ENCODE measurements around the gene YRDC.

YRDC gene

GRCh38 chr1:37807555-37808368, at the start of gene YRDC, which contains the start of gene C1orf122:
Gene YRDC (minus strand): TSS chr1:37808208. CDS start chr1:37808180, 28 bp downstream.
Gene C1orf122 (plus strand): TSS chr1:37807790. CDS start chr1:37808405, 615 bp downstream.
- in situ Hi-C loops (cut with HindIII; ENCODE audit: low sequenced_read_pairs): no loop called here
- peak; percentile 95 for DNase-seq (ENCODE audit: low read depth, low spot score)
- TF ChIP-seq CTCF (IDR thresholded peaks at IDR 0.05; ENCODE audit: low read depth, low read length): no peak
- H3K4me3 ChIP-seq (ENCODE audit: low read depth, low read length): peak within 1 kb of the TSS; percentile 85

GRCh38 chr1:37854406-37854805, 46.4 kb upstream of the YRDC start:
- in situ Hi-C loops (cut with HindIII; ENCODE audit: low sequenced_read_pairs): no loop called here
- no peak for DNase-seq (ENCODE audit: low read depth, low spot score)
- no peak overlapping the region for H3K4me3 ChIP-seq (ENCODE audit: low read depth, low read length)
- no peak for TF ChIP-seq CTCF (IDR thresholded peaks at IDR 0.05; ENCODE audit: low read depth, low read length)

- DNase-seq (ENCODE audit: low read depth, low spot score): no peak
- no peak overlapping the region for H3K4me3 ChIP-seq (ENCODE audit: low read depth, low read length)
- in situ Hi-C loops (cut with HindIII; ENCODE audit: low sequenced_read_pairs): no loop called here
- no peak for TF ChIP-seq CTCF (IDR thresholded peaks at IDR 0.05; ENCODE audit: low read depth, low read length)
These were observed 45.1 kb upstream of the YRDC start for GRCh38 chr1:37853157-37853556.

- TF ChIP-seq CTCF (IDR thresholded peaks at IDR 0.05; ENCODE audit: low read depth, low read length): no peak
- in situ Hi-C loops (cut with HindIII; ENCODE audit: low sequenced_read_pairs): no loop called here
- DNase-seq (ENCODE audit: low read depth, low spot score): no peak
- H3K4me3 ChIP-seq (ENCODE audit: low read depth, low read length): no peak overlapping the region
These were observed 43.8 kb upstream of the YRDC start for GRCh38 chr1:37851782-37852210.

GRCh38 chr1:37851262-37851661, 43.3 kb upstream of the YRDC start:
- TF ChIP-seq CTCF (IDR thresholded peaks at IDR 0.05; ENCODE audit: low read depth, low read length): no peak
- no peak overlapping the region for H3K4me3 ChIP-seq (ENCODE audit: low read depth, low read length)
- DNase-seq (ENCODE audit: low read depth, low spot score): no peak
- in situ Hi-C loops (cut with HindIII; ENCODE audit: low sequenced_read_pairs): no loop called here

- no peak for TF ChIP-seq CTCF (IDR thresholded peaks at IDR 0.05; ENCODE audit: low read depth, low read length)
- no peak overlapping the region for H3K4me3 ChIP-seq (ENCODE audit: low read depth, low read length)
- DNase-seq (ENCODE audit: low read depth, low spot score): no peak
- in situ Hi-C loops (cut with HindIII; ENCODE audit: low sequenced_read_pairs): no loop called here
These were observed 42.4 kb upstream of the YRDC start for GRCh38 chr1:37850352-37850955.
